ENCODE measurements around the gene IQUB. TPM values are rescaled to one million over a fixed set of nuclear protein-coding genes. Genes with fewer than 3 reads are reported as not detected.

The IQUB gene
- total and polyA plus RNA-seq, 8 donors: 0.15 to 0.81 (median 0.52) TPM

GRCh38 chr7:123437447-123437995 lies 96.9 kb downstream of the IQUB start:
- Histone ChIP-seq H3K4me1 (no peaks in the 10 kb centered on the region), H3K4me3 (no peak overlapping the region), H3K9me3 (no peaks in the 10 kb centered on the region), H3K27me3 (no peaks in the 10 kb centered on the region), H3K36me3 (no peaks in the 10 kb centered on the region), H3K27ac (no peak overlapping the region)
- WGBS, 2 donors: 63 to 65% methylated on average over 2 of the region's 2 CpGs
- no peak for DNase-seq
- ATAC-seq: no peak
- TF ChIP-seq CTCF (IDR thresholded peaks at IDR 0.05): no peak
- FAIRE-seq: no peak
- intact Hi-C loops (cut with DNase I): no loop called here

GRCh38 chr7:123435080-123435700 lies 99.2 kb downstream of the IQUB start:
- intact Hi-C loops (cut with DNase I): no loop called here
- FAIRE-seq: no peak
- Histone ChIP-seq H3K27ac (no peak overlapping the region), H3K36me3 (no peaks in the 10 kb centered on the region), H3K27me3 (no peaks in the 10 kb centered on the region), H3K4me3 (no peak overlapping the region), H3K4me1 (no peaks in the 10 kb centered on the region), H3K9me3 (no peaks in the 10 kb centered on the region)
- 60 to 70% methylated on average over 4 of the region's 4 CpGs for whole genome bisulfite sequencing, 2 donors
- TF ChIP-seq CTCF (IDR thresholded peaks at IDR 0.05): no peak
- DNase-seq: no peak
- no peak for ATAC-seq

- Histone ChIP-seq H3K4me3 (no peak overlapping the region), H3K27me3 (no peaks in the 10 kb centered on the region), H3K9me3 (no peaks in the 10 kb centered on the region), H3K4me1 (no peaks in the 10 kb centered on the region), H3K27ac (no peak overlapping the region), H3K36me3 (no peaks in the 10 kb centered on the region)
- intact Hi-C loops (cut with DNase I): no loop called here
- no peak for TF ChIP-seq CTCF (IDR thresholded peaks at IDR 0.05)
- no peak for FAIRE-seq
- no peak for DNase-seq
- no peak for ATAC-seq
Measured at GRCh38 chr7:123433665-123434064, 100.7 kb downstream of the IQUB start.

GRCh38 chr7:123432601-123433000 lies 101.8 kb downstream of the IQUB start:
- ATAC-seq (no peak), DNase-seq (no peak), FAIRE-seq (no peak)
- Histone ChIP-seq H3K27me3 (no peaks in the 10 kb centered on the region), H3K4me1 (no peaks in the 10 kb centered on the region), H3K27ac (no peak overlapping the region), H3K9me3 (no peaks in the 10 kb centered on the region), H3K36me3 (no peaks in the 10 kb centered on the region), H3K4me3 (no peak overlapping the region)
- no peak for TF ChIP-seq CTCF (IDR thresholded peaks at IDR 0.05)
- intact Hi-C loops (cut with DNase I): no loop called here
- WGBS, 2 donors: 59 to 65% methylated on average over 2 of the region's 2 CpGs

GRCh38 chr7:123431075-123431614 lies 103.2 kb downstream of the IQUB start:
- H3K27me3 ChIP-seq: no peaks in the 10 kb centered on the region
- intact Hi-C loops (cut with DNase I): no loop called here
- DNase-seq: no peak
- H3K4me1 ChIP-seq: no peaks in the 10 kb centered on the region
- H3K9me3 ChIP-seq: no peaks in the 10 kb centered on the region
- ATAC-seq: no peak
- H3K36me3 ChIP-seq: no peaks in the 10 kb centered on the region
- TF ChIP-seq CTCF (IDR thresholded peaks at IDR 0.05): no peak
- WGBS, 2 donors: 70 to 76% methylated on average over 5 of the region's 5 CpGs
- H3K27ac ChIP-seq: no peak overlapping the region
- no peak for FAIRE-seq
- no peak overlapping the region for H3K4me3 ChIP-seq

Data from pancreas (tissue), 10 donors.